ENCODE data around the gene CADM1.

The CADM1 gene

GRCh38 chr11:115352805-115353485, 151.3 kb downstream of the CADM1 start:
- no peak for DNase-seq (ENCODE audit: low read depth in 2 of 2)

- DNase-seq (ENCODE audit: low read depth in 2 of 2) = no peak
Observed at GRCh38 chr11:115349335-115350017, 154.7 kb downstream of the CADM1 start.

GRCh38 chr11:115348416-115348815, 155.8 kb downstream of the CADM1 start:
- DNase-seq (ENCODE audit: low read depth in 2 of 2) = no peak

- DNase-seq (ENCODE audit: low read depth in 2 of 2) = no peak
Observed at GRCh38 chr11:115347106-115347505, 157.1 kb downstream of the CADM1 start.

- DNase-seq (ENCODE audit: low read depth in 2 of 2) = no peak
Observed at GRCh38 chr11:115345840-115346239, 158.4 kb downstream of the CADM1 start.

- no peak for DNase-seq (ENCODE audit: low read depth in 2 of 2)
Observed at GRCh38 chr11:115345361-115345760, 158.9 kb downstream of the CADM1 start.

GRCh38 chr11:115344846-115345245, 159.4 kb downstream of the CADM1 start:
- no peak for DNase-seq (ENCODE audit: low read depth in 2 of 2)

- DNase-seq (ENCODE audit: low read depth in 2 of 2) = no peak
Observed at GRCh38 chr11:115342142-115342541, 162.1 kb downstream of the CADM1 start.

GRCh38 chr11:115340874-115341273, 163.3 kb downstream of the CADM1 start:
- no peak for DNase-seq (ENCODE audit: low read depth in 2 of 2)

GRCh38 chr11:115338476-115338875, 165.7 kb downstream of the CADM1 start:
- no peak for DNase-seq (ENCODE audit: low read depth in 2 of 2)

GRCh38 chr11:115334932-115335788, 169.1 kb downstream of the CADM1 start:
- no peak for DNase-seq (ENCODE audit: low read depth in 2 of 2)

- no peak for DNase-seq (ENCODE audit: low read depth in 2 of 2)
Observed at GRCh38 chr11:115333949-115334348, 170.3 kb downstream of the CADM1 start.

GRCh38 chr11:115333121-115333520, 171.1 kb downstream of the CADM1 start:
- DNase-seq (ENCODE audit: low read depth in 2 of 2) = no peak

- no peak for DNase-seq (ENCODE audit: low read depth in 2 of 2)
Observed at GRCh38 chr11:115330684-115331482, 173.3 kb downstream of the CADM1 start.

- DNase-seq (ENCODE audit: low read depth in 2 of 2) = no peak
Observed at GRCh38 chr11:115326526-115326925, 177.7 kb downstream of the CADM1 start.

- DNase-seq (ENCODE audit: low read depth in 2 of 2) = no peak
Observed at GRCh38 chr11:115325523-115325922, 178.7 kb downstream of the CADM1 start.

GRCh38 chr11:115324581-115325432, 179.4 kb downstream of the CADM1 start:
- no peak for DNase-seq (ENCODE audit: low read depth in 2 of 2)

GRCh38 chr11:115322553-115323203, 181.5 kb downstream of the CADM1 start:
- no peak for DNase-seq (ENCODE audit: low read depth in 2 of 2)

- DNase-seq (ENCODE audit: low read depth in 2 of 2) = peak; percentile 45 to 53
Observed at GRCh38 chr11:115321605-115322289, 182.5 kb downstream of the CADM1 start.
